ENCODE measurements around the gene SENP7.
"Not testable (repeated sequence)": the region's sequence is repeated elsewhere in the genome, so short reads cannot be mapped to it uniquely, and the experiment has no call there.

SENP7 gene

DNA sequence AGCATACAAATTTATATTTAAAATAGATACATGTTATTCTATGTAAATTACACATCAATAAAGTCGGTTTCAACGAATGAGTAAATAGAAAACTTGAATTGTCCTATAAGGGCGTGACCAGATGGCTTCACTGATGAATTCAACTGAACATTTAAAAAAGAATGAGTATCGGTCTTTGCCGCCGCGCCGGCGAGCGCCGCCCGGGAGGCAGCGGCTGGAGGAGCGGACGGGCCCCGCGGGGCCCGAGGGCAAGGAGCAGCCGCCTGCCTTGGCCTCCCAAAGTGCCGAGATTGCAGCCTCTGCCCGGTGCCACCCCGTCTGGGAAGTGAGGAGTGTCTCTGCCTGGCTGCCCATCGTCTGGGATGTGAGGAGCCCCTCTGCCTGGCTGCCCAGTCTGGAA lies 74.4 kb downstream of the SENP7 start:
- not testable (repeated sequence) for DNase-seq (ENCODE audit: low read depth)

DNA sequence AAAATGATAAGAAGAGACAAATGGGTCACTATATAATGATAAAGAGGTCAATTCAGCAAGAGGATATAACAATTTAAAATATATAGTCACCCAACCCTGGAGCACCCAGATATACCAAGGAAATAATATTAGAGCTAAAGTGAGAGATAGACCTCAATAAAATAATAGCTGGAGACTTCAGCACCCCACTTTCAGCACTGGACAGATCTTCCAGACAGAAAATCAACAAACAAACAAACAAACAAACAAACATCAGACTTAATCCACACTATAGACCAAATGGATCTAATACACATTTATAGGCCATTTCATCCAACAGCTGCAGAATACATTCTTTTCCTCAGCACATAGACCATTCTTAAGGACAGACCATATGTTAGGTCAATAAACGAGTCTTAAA lies 79.4 kb downstream of the SENP7 start:
- DNase-seq (ENCODE audit: low read depth), result no peak

GRCh38 chr3:101423984-101424888 lies 88.8 kb downstream of the SENP7 start:
- DNase-seq (ENCODE audit: low read depth), result no peak

DNA sequence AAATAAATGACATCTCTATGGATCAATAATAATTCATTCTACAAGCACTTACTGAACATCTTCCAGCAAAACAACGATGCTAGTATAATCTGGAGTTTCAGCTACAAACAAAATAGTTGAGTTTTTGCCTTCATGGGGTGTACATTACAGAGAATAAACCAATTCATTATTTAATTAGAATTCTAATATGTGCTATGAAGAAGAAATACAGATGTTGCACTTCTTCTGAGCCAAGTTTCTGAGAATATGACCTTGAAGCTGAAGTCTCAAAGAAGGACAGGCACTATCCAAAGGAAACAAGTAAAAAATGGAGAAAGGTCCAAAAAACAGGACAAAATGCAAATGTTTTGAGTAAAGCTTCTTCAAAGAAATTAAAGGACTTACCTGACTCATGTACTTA lies 94.2 kb downstream of the SENP7 start:
- DNase-seq (ENCODE audit: low read depth), result no peak

- no peak for DNase-seq (ENCODE audit: low read depth)
Observed at GRCh38 chr3:101414121-101414520, 98.9 kb downstream of the SENP7 start.

GRCh38 chr3:101413656-101414055 lies 99.4 kb downstream of the SENP7 start:
- DNase-seq (ENCODE audit: low read depth), result no peak

DNA sequence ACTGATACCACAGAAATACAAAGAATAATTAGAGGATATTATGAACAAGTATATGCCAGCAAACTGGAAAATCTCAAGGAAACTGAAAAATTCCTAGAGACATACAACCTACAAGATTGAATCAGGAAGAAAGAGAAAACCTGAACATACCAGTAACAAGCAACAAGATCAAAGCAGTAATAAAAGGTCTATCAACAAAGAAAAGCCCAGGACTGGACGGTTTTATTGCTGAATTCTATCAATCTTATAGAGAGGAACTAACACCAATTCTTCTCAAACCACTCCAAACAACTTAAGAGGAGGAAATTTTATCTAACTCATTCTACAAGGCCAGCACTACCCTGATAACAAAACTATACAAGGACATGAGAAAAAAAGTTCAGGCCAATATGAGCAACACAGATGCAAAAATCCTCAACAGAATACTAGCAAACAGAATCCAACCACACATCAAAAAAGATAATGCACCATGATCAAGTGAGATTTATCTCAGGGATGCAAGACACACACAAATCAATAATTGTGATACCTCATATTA lies 121.5 kb downstream of the SENP7 start:
- no peak for DNase-seq (ENCODE audit: low read depth)

GRCh38 chr3:101388706-101389105 lies 124.3 kb downstream of the SENP7 start:
- no peak for DNase-seq (ENCODE audit: low read depth)

- no peak for DNase-seq (ENCODE audit: low read depth)
Observed at GRCh38 chr3:101387351-101387750, 125.7 kb downstream of the SENP7 start.

DNA sequence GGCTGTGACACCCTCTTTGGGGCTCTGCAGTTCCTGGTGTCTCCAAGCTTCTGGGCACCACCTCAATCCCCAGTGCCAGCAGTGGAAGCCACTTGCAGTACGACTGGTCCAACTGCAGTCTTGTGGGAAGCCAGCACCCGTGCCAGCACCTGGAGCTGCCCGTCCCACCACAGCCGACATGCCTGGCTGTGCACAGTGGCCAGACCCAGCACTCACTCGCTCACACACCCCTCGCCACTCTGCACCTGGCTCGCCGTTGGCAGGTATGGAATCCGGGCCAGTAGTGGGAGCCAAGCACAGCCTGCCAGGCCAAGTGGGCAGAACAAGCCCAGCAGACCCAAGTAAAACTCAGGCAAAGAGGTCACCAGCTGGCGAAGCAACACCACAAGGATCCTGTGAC lies 128.6 kb downstream of the SENP7 start:
- no peak for DNase-seq (ENCODE audit: low read depth)

DNA sequence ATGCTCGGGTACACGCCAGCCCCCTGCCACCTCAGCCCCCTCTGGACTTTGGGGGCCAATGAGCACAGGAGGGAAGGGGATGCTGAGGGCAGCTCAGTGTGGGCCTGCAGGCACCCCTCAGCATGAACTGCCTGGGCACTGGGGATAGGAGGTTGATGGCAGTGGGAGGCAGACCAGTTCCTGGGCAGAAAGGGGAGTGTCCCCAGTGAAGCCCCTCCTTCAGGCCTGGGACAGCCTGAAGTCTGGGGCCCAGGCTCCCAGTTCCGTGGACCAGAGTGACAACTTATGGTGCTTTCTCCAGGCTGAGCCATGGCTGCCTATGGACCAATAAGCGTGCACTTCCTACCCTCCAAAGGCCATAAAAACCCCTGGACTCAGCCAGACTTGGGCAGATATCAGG lies 129.4 kb downstream of the SENP7 start:
- no peak for DNase-seq (ENCODE audit: low read depth)

DNA sequence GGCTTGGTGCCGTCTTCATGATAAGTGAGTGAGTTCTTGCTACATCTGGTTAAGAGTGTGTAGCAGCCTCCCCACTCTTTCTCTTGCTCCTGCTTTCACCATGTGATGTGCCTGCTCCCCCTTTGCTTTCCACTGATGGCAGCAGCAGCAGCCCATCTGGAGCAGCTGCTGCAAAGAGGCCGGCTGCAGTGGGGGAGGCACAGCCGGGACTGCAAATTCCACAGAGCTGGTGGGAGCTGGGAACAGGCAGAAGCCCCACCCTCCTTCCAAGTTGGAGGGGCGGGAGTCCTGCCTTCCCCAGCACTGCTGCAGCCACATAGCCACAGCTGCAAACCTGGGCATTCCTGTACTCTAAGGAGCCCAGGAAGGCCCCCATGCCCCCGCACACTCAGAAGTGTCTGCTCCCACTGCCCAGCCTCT lies 129.8 kb downstream of the SENP7 start:
- DNase-seq (ENCODE audit: low read depth), result no peak

GRCh38 chr3:101381809-101382208 lies 131.2 kb downstream of the SENP7 start:
- DNase-seq (ENCODE audit: low read depth), result no peak

DNA sequence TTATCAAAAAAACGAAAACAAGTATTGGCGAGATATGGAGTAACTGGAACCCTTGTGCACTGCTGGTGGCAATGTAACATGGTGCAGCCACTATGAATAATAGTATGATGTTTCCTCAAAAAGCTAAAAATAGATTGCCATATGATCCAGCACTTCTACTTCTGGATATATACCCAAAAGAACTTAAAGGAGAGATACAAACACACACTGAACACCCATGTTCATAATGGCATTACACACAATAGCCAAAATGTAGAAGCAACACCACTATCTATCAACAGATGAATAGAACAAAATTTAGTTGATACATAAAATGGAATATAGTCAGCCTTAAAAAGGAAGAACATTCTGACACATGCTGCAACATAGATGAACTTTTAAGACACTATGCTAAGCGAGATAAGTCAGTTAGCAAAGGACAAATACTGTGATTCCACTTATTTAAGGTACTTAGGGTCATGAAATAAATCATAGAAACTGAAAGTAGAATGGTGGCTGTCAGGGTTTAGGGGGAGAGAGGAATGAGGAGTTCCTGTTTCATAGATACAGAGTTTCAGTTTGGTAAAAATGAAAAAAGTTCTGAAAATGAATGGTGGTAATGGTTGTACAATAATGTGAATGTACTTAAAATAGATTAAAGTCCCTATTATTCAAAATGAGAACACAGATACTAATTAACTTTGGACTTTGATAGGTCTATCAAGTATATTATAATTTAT lies 133.2 kb downstream of the SENP7 start:
- DNase-seq (ENCODE audit: low read depth), result no peak

DNA sequence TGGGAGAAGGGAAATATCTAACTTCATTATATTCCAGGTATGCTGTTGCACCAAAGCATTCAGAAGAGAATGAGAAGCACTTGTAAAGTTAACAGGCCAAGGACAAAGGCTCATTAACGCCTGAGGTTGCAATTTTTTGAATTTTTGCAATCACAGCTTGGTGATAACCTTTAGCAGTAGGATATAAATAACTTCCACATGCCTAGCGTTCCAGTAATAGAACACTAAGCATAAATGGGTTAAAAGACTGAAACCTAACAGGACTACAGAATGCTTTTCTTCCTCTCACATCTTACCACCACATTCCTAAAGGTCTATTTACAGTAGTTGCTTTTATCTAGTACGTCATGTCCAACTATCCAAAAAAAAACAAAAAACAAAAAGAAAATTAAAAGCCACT lies 135.2 kb downstream of the SENP7 start:
- DNase-seq (ENCODE audit: low read depth), result no peak

DNA sequence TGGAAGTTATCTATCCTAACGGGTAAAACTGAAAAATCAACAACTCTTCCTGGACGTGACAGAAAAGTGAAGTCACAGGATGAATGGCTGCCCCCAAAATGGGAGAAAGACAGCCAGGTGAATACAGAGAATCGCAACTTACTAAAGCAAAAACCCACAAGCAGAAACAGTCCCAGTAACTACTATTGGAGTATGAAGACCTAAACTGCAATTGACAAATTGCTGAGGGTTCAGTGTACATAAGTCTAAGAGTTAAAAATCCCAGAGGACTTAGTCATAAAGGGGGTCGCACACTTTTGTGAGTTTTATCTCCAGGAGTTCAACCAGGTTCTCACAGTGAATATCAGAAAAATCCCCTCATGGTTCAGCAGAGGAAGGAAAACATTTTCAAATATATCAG lies 135.8 kb downstream of the SENP7 start:
- DNase-seq (ENCODE audit: low read depth), result no peak

- DNase-seq (ENCODE audit: low read depth), result no peak
Observed at GRCh38 chr3:101375586-101375985, 137.4 kb downstream of the SENP7 start.

DNA sequence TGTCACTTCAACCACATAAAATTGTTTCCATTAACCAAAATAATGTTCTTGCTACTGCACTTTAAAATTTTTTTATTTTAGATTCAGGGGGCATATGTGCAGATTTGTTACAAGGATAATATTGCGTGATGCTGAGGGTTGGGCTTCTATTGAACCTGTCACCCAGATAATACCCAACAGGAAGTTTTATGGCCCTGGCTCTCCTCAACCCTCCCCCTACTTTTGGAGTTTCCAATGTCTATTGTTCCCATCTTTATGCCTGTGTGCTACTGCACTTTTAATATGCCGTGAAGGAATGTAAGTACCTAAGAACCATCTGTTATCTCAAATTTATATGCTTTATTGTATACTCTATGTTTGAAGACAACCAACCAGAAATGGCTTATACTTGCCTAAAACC lies 150.6 kb downstream of the SENP7 start:
- no peak for DNase-seq (ENCODE audit: low read depth)

DNA sequence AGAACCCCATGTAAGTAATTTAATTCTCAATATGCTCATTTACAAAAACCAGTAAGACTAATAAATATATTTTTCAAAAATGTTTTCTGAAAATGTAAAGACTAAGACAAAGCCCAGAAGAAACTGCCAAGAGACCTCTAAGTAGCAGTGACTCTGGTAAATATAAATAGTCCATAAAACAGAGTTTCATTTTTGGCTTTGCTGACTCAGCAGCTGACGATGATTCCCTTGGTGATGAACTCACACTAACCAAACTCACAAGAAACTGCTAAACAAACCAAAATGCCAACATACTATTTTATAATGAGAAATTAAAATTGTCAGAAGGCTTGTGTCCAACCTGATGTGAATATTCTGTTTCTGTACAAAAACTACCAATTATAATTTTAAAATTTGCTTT lies 161.2 kb downstream of the SENP7 start:
- DNase-seq (ENCODE audit: low read depth), result no peak

- no peak for DNase-seq (ENCODE audit: low read depth)
Observed at GRCh38 chr3:101340591-101340990, 172.4 kb downstream of the SENP7 start.

DNA sequence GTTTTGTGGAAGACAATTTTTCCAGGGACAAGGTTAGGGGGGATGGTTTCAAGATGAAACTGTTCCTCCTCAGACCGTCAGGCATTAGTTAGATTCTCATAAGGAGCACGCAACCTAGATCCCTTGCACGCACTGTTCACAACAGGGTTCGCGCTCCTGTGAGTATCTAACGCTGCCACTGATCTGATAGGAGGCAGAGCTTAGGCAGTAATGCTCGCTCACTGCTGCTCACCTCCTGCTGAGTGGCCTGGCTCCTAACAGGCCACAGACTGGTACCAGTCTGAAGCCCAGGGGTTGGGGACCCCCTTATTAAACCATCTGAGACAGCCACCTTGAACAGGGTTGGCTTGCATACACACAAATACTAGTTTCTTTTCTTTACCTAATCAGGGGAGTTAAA lies 179.1 kb downstream of the SENP7 start:
- no peak for DNase-seq (ENCODE audit: low read depth)

GRCh38 chr3:101329016-101329673 lies 183.9 kb downstream of the SENP7 start:
- DNase-seq (ENCODE audit: low read depth), result no peak
